GM19025 (cell line): ENCODE results near the gene KHDC1.
"Not testable (repeated sequence)": the region's sequence is repeated elsewhere in the genome, so short reads cannot be mapped to it uniquely, and the experiment has no call there.

Experiments
- ATAC-seq: cut with Tn5 transposase; IDR thresholded peaks from one replicate; pipeline ENCODE4 v1.9.1; 2021; ENCODE audit warnings: mild to moderate bottlenecking, low read depth, moderate library complexity; ENCODE audit not compliant: unreplicated experiment

KHDC1 gene, protein sequence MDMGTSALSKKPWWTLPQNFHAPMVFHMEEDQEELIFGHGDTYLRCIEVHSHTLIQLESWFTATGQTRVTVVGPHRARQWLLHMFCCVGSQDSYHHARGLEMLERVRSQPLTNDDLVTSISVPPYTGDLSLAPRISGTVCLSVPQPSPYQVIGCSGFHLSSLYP

DNA sequence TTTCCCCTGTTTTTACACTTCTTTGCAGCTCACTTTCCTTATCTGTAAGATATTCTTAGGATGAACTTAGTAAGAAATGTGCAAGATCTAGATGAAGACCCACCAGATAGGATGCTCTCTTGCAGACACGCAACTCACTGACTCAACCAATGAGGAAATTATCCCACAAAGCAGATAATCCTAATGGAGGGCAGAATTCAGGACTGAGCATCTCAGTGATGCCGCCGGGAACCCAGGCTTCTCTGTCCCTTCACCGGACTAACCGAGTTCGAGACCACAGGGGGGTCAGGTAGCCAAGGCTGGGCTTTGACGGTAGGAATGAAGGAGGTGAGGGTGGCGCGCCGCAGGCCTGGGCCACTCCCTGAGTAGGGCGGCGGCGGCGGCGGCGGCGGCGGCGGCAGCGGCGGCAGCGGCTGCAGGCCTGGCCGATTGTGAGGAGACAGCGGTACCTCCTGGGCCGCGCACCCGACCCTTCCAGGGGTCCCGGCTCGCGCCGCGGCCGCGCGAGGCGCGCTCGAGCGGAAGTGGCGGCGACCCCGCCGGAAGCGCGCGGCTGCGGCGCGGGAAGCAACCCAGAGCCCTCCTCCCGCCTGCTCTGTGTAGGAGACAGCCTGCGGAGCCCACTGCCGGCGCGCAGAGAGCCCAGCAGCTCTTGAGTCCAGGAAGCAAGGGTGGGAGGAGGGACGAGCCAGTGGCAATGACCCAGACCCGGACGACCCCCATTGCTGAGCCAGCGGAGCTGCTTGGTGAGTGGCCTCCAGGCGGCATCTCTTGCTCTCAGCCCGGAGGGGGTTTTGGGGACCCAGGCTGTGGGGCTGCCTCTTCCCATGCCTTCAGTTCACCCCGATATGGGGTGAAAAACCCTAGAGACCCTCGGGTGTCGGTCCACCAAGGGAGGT, at the start of gene KHDC1:
Gene KHDC1, minus strand, starts transcription at position 526 of the 899 bp plus-strand sequence. CDS start 20,679 bp downstream, outside the sequence.
- ATAC-seq, result peak; percentile 92

DNA sequence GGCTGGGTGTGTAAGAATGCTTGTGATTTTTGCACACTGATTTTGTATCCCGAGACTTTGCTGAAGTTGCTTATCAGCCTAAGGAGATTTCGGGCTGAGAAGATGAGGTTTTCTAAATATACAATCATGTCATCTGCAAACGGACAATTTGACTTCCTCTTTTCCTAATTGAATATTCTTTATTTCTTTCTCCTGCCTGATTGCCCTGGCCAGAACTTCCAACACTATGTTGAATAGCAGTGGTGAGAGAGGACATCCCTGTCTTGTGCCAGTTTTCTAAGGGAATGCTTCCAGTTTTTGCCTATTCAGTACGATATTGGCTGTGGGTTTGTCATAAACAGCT, 47.5 kb upstream of the KHDC1 start:
- not testable (repeated sequence) for ATAC-seq

DNA sequence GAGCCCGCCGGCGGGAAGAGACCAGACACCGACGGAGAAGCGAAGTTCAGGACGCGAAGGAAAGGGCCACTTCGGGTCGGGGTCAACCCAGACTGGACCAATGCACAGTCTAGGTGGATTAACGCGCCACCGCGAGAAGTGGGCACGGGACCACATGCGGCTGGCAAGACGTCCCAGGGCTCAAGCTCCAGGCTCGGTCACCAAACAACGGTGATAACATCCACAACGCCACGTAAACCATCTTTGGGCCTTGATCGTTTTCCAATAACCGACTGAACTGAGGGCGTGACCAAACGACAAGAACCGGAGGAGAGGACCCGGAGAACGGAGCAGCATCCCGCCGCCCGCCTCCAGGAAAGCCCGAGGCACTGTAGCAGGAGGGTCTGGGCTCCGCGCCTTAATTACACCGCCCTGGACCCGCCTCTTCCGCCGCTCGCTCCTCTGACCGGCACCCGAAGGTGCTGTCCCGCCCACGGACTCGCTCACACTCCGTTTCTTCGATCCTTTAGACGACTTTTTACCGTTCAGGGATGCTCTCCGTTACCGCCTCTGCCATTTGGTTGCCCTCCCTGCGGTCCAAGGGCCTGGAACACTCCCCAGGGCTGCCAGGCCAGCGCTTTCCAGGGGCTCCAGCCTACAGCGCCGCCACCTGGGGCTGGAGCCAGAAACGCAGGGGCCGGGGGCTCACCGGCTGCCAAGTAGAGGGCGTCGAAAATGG, 46.9 kb upstream of the KHDC1 start:
- ATAC-seq, result peak; percentile 96

DNA sequence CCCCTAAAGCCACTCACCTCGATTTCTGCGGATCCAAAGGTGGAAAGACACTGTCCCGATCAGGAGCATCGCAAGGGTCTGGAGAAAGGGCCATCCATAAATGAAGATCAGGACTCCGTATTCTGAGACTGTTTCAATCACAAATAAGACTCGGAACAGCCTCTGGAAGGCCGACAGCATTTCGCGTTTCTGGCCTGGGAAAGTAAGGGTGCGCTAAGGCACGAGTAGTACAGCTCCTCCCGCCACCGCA, 46.5 kb upstream of the KHDC1 start:
- ATAC-seq, result peak; percentile 22

DNA sequence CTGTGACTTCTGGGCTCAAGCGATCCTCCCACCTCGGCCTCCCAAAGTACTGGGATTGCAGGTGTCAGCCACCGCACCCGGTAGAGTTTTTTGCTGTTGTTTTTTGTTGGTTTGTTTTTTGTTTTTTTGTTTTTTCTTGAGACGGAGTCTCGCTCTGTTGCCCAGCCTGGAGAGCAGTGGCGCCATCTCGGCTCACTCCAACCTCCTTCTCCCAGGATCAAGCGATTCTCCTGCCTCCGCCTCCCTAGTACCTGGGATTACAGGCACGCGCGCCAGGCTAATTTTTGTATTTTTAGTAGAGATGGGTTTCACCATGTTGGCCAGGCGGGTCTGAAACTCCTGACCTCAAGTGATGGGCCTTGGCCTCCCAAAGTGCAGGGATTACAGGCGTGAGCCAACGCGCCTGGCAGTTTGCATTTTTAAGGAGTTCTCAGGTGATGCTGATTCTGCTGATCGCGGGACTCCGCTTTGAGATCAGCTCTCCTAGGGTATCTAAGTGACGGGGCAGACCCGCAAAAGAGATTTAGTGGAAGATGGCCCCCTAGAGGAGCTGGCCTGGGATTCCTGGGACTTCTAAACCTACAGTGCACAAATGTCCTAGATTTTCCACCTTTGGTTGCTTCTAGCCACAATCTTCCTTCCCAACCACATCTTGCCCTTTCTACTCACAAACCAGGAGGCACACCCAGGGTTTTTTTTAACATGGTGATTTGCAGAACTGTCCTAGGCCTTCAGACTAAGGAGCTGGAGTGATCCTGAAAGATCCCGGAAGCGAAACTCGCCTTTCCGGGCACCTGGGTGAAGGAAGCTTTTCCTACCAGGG, 45.9 kb upstream of the KHDC1 start:
- ATAC-seq, result no peak

- not testable (repeated sequence) for ATAC-seq
Observed at GRCh38 chr6:73303773-73304172, 40.8 kb upstream of the KHDC1 start.

- no peak for ATAC-seq
Observed at GRCh38 chr6:73302339-73302738, 39.3 kb upstream of the KHDC1 start.

DNA sequence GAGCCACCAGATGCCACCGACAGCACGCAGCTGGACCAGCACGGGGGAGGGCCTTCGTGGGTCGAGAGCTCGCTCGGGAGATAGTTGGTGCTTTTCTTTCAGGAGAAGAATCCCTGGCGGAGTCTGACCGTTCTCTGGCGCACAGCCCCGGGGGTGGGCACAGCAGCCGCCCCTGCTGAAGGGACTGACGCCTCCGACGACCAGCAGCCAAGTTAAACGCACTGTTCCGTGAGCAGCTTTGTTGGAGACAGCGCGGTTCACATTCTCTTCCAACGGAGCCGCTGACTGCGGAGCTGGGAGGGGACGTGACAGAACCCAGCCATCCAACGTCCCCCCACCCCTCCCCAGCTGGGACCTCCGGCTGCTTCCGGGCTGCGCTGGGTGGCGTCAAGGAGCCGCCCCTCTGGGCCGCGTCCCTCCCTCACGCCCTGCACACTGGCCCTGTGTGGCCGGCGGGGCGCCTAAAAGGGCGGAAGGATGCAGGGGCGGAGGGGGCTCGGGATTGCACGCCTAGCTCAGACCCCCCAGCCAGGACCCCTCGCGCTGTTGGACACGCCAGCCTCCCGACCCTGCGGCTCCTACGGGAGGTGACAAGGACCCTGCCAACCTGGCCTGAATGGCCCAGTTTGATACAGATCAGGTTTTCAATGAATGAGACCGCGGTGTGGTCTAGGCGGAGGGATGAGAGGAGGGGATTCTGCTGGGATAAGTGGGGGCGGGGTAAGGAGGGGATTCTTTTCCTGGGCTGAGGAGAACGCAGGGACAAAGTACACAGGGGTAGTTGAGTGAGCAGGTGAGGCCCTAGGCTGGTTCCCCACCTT, 36.4 kb upstream of the KHDC1 start:
- no peak for ATAC-seq

- no peak for ATAC-seq
Observed at GRCh38 chr6:73293331-73293730, 30.3 kb upstream of the KHDC1 start.

GRCh38 chr6:73290435-73290834, 27.4 kb upstream of the KHDC1 start:
- no peak for ATAC-seq

DNA sequence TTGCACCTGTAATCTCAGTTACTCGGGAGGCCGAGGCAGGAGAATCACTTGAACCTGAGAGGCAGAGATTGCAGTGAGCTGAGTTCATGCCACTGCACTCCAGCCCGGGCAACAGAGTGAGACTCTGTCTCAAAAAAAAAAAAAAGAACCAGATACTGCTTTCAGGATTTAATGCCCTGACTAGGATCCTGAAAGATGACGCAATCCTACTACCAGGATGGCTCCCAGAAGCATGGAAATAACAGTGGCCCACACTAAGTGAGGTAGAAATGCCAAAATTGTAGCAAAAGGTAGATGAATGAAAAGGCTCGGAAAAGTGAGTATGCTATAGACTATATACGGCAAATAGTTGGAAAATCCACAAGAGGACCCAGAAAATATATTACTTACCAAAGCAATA, 23.8 kb upstream of the KHDC1 start:
- ATAC-seq, result no peak

DNA sequence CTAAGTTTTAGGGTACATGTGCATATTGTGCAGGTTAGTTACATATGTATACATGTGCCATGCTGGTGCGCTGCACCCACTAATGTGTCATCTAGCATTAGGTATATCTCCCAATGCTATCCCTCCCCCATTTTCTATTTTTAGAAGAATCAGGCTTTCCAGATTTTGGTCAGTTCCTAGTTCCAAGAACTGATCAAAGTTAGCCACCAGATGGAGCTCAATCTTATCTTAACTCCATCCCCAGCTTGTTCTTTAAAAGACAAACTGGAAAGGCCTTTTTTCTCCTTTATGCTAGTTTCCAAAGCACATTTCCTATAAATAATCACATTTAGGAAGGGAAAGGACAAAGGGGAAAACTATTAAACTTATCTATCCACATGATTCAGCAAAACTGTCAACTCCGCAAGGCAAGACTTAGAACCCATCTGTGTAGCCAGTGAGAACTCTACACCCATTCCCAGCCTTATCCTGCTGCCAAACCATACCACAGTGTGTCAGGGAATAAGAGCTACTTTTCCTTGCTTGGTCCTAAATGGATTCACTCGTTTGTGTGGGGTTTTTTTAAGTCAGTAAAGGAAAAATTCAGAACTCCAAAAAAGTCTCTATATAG, 22.8 kb upstream of the KHDC1 start:
- ATAC-seq, result no peak

DNA sequence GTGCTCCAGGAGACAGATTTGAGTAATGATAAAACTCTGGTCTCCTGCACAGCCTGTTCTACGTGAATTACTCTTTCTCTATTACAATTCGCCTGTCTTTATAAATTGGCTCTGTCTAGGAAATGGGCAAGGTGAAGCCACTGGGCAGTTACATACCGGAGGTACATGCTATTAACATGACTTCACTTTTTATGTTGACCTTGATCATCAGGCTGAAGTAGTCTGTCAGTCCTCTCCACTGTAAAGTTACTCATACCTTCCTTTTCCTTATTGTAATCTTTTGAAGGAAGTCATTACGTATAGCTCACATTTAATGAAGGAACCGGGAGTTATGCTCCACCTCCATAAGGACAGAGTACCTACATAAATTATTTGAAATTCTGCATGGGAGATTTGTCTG, 19.9 kb upstream of the KHDC1 start:
- ATAC-seq, result no peak

DNA sequence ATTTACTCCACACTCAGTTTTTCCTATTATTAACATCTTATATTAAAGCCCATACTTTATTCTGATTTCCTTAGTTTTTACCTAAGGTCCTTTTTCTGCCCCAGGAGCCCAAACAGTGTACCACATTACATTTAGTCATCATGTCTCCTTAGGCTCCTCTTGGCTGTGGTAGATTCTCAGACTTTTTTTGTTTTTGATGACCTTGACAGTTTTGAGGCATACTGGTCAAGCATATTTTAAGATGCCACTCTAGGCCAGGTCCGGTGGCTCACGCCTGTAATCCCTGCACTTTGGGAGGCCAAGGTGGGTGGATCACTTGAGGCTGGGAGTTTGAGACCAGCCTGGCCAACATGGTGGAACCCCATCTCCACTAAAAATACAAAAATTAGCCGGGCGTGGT, 18.7 kb upstream of the KHDC1 start:
- not testable (repeated sequence) for ATAC-seq

DNA sequence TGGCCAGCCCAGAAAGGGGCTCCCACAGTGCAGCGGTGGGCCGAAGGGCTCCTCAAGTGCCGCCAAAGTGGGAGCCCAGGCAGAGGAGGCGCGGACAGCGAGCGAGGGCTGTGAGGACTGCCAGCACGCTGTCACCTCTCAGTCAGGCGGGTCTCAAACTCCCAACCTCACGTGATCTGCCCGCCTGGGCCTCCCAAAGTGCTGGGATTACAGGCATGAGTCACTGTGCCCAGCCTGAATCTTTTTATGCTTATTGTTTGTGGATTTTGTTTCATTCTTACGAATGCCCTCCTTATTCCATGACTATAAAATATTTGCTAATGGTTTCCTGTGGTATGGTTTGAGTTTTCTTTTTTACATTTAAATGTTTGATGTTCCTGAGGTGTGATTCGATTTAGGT, 6.3 kb upstream of the KHDC1 start:
- not testable (repeated sequence) for ATAC-seq

- ATAC-seq, result not testable (repeated sequence)
Observed at GRCh38 chr6:73268896-73269295, 5.9 kb upstream of the KHDC1 start.

DNA sequence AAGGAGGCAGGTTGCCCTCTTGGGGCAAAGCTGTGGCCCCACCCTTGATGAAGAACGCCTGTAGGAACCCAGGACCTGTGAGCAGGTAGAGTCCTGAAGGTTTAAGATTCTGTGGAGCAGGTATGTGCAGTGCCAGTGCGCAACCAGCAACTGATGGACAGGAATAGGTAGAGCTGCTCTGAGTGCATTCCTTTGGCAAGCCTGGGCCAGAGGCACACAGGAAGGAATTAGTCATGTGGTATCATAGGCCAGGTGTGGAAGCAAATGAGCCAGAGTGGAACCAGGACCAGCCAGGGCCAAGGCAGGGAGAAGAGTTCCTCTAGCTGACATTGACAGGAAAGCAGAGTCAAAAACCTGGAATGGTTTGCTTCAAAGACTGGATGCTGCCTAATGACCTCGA, 1.4 kb upstream of the KHDC1 start:
- ATAC-seq, result no peak

GRCh38 chr6:73263570-73263909, 544 bp upstream of the KHDC1 start:
- no peak for ATAC-seq

- ATAC-seq, result no peak
Observed at GRCh38 chr6:73258721-73259120, 4.3 kb downstream of the KHDC1 start.

DNA sequence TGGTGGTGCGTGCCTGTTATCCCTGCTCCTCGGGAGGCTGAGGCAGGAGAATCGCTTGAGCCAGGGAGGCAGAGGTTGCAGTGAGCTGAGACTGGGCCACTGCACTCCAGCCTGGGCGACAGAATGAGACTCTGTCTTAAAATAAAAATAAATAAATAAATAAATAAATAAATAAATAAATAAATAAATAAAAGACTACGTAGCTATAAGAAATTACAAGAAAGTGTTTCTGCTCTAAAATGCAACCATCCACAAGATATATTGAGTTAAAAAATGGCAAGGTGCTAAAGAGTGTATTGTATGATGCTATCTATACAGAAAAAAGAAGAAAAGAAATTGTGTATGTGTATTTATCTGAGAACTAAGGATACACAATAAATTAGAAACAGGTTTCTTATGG, 8.7 kb downstream of the KHDC1 start:
- not testable (repeated sequence) for ATAC-seq
